ENCODE results near the gene RFTN1. TPM values are rescaled to one million over a fixed set of nuclear protein-coding genes. Genes with fewer than 3 reads are reported as not detected.

RFTN1 gene
- total and polyA plus RNA-seq, 4 donors, result 4.4 to 20.4 (median 11.9) TPM

DNA sequence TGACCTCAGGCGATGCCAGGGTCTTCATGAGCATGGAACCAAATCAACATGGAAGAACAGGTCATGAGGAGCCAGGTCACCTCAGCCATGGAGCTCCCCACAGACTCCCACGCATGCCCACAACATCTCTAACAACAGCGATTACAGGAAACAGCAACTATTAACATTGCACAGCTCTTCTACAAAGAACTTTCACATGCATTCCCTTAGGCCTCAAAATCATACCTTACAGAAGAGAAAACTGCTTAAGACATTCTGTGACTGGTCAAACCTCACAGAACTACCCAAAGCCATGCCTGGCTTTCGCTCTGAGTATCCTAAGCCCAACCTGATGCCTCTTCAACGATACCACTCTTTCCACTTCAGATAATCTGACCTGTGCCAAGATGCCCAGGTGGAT, 130.7 kb downstream of the RFTN1 start (continued):
- TF ChIP-seq GABPA (IDR thresholded peaks at IDR 0.05 in 1 of 2, conservative IDR thresholded peaks at IDR 0.05 in 1 of 2) (no peak), SP1 (IDR thresholded peaks at IDR 0.05) (no peak), RAD21 (IDR thresholded peaks at IDR 0.05) (no peak)

DNA sequence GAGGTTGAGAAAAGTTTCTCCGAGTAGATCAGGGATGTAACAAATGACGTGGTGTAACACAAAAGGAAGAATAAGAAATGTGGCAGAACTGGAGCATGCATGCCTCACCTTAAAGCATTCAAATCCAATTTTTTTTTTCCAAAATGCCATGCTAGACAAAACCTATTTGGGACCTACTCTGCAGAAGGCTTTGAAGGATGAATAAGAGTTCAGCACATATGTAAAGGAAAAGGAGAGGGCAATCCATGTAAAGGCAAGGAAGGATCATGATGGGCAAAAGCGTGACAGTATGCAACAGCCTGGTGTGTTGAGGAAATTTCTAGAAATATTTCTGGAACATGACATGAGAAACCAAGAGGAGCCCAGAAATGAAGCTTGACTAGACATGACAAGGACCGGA, 132.1 kb downstream of the RFTN1 start:
- TF ChIP-seq, protein P1, sequence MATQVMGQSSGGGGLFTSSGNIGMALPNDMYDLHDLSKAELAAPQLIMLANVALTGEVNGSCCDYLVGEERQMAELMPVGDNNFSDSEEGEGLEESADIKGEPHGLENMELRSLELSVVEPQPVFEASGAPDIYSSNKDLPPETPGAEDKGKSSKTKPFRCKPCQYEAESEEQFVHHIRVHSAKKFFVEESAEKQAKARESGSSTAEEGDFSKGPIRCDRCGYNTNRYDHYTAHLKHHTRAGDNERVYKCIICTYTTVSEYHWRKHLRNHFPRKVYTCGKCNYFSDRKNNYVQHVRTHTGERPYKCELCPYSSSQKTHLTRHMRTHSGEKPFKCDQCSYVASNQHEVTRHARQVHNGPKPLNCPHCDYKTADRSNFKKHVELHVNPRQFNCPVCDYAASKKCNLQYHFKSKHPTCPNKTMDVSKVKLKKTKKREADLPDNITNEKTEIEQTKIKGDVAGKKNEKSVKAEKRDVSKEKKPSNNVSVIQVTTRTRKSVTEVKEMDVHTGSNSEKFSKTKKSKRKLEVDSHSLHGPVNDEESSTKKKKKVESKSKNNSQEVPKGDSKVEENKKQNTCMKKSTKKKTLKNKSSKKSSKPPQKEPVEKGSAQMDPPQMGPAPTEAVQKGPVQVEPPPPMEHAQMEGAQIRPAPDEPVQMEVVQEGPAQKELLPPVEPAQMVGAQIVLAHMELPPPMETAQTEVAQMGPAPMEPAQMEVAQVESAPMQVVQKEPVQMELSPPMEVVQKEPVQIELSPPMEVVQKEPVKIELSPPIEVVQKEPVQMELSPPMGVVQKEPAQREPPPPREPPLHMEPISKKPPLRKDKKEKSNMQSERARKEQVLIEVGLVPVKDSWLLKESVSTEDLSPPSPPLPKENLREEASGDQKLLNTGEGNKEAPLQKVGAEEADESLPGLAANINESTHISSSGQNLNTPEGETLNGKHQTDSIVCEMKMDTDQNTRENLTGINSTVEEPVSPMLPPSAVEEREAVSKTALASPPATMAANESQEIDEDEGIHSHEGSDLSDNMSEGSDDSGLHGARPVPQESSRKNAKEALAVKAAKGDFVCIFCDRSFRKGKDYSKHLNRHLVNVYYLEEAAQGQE (IDR thresholded peaks at IDR 0.05), result no peak
- TF ChIP-seq, protein P2, sequence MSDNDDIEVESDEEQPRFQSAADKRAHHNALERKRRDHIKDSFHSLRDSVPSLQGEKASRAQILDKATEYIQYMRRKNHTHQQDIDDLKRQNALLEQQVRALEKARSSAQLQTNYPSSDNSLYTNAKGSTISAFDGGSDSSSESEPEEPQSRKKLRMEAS (IDR thresholded peaks at IDR 0.05), result no peak
- TF ChIP-seq HNF4G (IDR thresholded peaks at IDR 0.05) (no peak), CTCF (IDR thresholded peaks at IDR 0.05; ENCODE audit: low read depth, low read length, missing input control) (no peak), FOXA1 (IDR thresholded peaks at IDR 0.05) (no peak), EGR1 (IDR thresholded peaks at IDR 0.05; ENCODE audit: low read depth in 2 of 2) (no peak), SP1 (IDR thresholded peaks at IDR 0.05) (no peak), FOXA2 (IDR thresholded peaks at IDR 0.05) (no peak), HNF4A (conservative IDR thresholded peaks at IDR 0.05) (no peak), GABPA (IDR thresholded peaks at IDR 0.05 in 1 of 2, conservative IDR thresholded peaks at IDR 0.05 in 1 of 2) (no peak), TAF1 (conservative IDR thresholded peaks at IDR 0.05) (no peak), RAD21 (IDR thresholded peaks at IDR 0.05) (no peak)
- TF ChIP-seq, protein P3, sequence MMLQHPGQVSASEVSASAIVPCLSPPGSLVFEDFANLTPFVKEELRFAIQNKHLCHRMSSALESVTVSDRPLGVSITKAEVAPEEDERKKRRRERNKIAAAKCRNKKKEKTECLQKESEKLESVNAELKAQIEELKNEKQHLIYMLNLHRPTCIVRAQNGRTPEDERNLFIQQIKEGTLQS (IDR thresholded peaks at IDR 0.05), result no peak
- WGBS, result 95% methylated on average over 4 of the region's 4 CpGs
- H3K27ac ChIP-seq (ENCODE audit: low read depth in 1 of 2, low read length in 2 of 2), result no peak overlapping the region
- no peaks in the 10 kb centered on the region for H3K9me3 ChIP-seq (ENCODE audit: control insufficient read depth in 4 of 4, low read length in 3 of 4)
- H3K36me3 ChIP-seq (ENCODE audit: control insufficient read depth in 4 of 4, insufficient read depth in 3 of 4, low read depth in 1 of 4, low read length in 3 of 4), result peaks cover 0 to 15% (median 8%) of the 10 kb centered on the region in 4 donors
- DNase-seq (ENCODE audit: low spot score), result no peak
- H3K9ac ChIP-seq (ENCODE audit: low read depth in 1 of 2, low read length in 2 of 2), result no peak overlapping the region
- H3K4me1 ChIP-seq (ENCODE audit: control insufficient read depth in 4 of 4, insufficient read depth in 4 of 4, low read length in 3 of 4), result no peaks in the 10 kb centered on the region
- H3K27me3 ChIP-seq (ENCODE audit: control insufficient read depth in 4 of 4, insufficient read depth in 4 of 4, low read length in 3 of 4), result no peaks in the 10 kb centered on the region
- H3K4me3 ChIP-seq (ENCODE audit: low read depth in 1 of 3, low read length in 3 of 3), result no peak overlapping the region

GRCh38 chr3:16380421-16380820, 133.1 kb downstream of the RFTN1 start:
- no peak overlapping the region for H3K4me3 ChIP-seq (ENCODE audit: low read depth in 1 of 3, low read length in 3 of 3)
- DNase-seq (ENCODE audit: low spot score), result no peak
- no peaks in the 10 kb centered on the region for H3K27me3 ChIP-seq (ENCODE audit: control insufficient read depth in 4 of 4, insufficient read depth in 4 of 4, low read length in 3 of 4)
- no peaks in the 10 kb centered on the region for H3K9me3 ChIP-seq (ENCODE audit: control insufficient read depth in 4 of 4, low read length in 3 of 4)
- no peak for TF ChIP-seq CTCF (IDR thresholded peaks at IDR 0.05; ENCODE audit: low read depth, low read length, missing input control)
- H3K27ac ChIP-seq (ENCODE audit: low read depth in 1 of 2, low read length in 2 of 2), result no peak overlapping the region
- H3K4me1 ChIP-seq (ENCODE audit: control insufficient read depth in 4 of 4, insufficient read depth in 4 of 4, low read length in 3 of 4), result no peaks in the 10 kb centered on the region
- peaks cover 0 to 25% (median 11%) of the 10 kb centered on the region in 4 donors for H3K36me3 ChIP-seq (ENCODE audit: control insufficient read depth in 4 of 4, insufficient read depth in 3 of 4, low read depth in 1 of 4, low read length in 3 of 4)
- H3K9ac ChIP-seq (ENCODE audit: low read depth in 1 of 2, low read length in 2 of 2), result no peak overlapping the region
- 94% methylated on average over 1 of the region's 1 CpG for WGBS

All from liver (tissue), 9 donors.